ENCODE results near the gene PIGL.

PIGL gene

DNA sequence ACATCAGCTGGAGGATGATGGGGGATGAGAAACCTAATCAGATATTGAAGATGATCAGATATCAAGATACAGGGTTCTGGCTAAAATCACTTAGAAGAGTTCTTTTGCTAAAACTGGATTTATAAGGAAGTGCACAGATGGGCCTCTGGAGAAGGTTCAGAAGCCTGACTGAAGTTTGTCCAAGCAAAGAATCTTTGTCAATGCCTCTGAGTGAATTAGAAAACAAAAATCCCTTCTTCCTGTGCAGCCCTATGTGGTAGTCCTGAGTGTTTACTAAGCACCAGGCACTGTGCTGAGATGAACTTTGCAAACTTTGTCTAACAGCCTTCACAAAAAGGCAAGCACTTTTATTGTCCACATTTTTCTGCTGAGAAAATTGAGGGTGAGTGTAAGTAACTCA, 147.6 kb downstream of the PIGL start:
- Histone ChIP-seq H3K27me3 (ENCODE audit: insufficient read depth, low read length, poor library complexity, severe bottlenecking) (no peaks in the 10 kb centered on the region), H2AFZ (ENCODE audit: low read length) (peak overlapping the region; percentile 77), H3K4me2 (ENCODE audit: low read depth, low read length, poor library complexity, severe bottlenecking) (no peak overlapping the region), H3K36me3 (ENCODE audit: insufficient read depth, low read length) (no peaks in the 10 kb centered on the region), H4K20me1 (ENCODE audit: insufficient read depth, low read length, poor library complexity, severe bottlenecking) (no peaks in the 10 kb centered on the region), H3K9me2 (replicated peaks; ENCODE audit: low read depth, low read length) (no peaks in the 10 kb centered on the region), H3F3A (ENCODE audit: low read depth) (no peaks in the 10 kb centered on the region), H3K4me3 (ENCODE audit: low read length, poor library complexity, severe bottlenecking) (no peak overlapping the region), H3K9me3 (ENCODE audit: insufficient read depth, low read depth, low read length) (no peaks in the 10 kb centered on the region), H3K9ac (ENCODE audit: low read depth, low read length, poor library complexity, severe bottlenecking) (peak overlapping the region; percentile 0), H3K4me1 (ENCODE audit: insufficient read depth, low read length, poor library complexity, severe bottlenecking) (peaks cover 5% of the 10 kb centered on the region), H3K79me2 (ENCODE audit: insufficient read depth, low read length) (no peaks in the 10 kb centered on the region)
- no peak for TF ChIP-seq CTCF (conservative IDR thresholded peaks at IDR 0.05; ENCODE audit: low read length)
- no peak for TF ChIP-seq EZH2phosphoT487 (IDR thresholded peaks at IDR 0.05; ENCODE audit: borderline replicate concordance)

DNA sequence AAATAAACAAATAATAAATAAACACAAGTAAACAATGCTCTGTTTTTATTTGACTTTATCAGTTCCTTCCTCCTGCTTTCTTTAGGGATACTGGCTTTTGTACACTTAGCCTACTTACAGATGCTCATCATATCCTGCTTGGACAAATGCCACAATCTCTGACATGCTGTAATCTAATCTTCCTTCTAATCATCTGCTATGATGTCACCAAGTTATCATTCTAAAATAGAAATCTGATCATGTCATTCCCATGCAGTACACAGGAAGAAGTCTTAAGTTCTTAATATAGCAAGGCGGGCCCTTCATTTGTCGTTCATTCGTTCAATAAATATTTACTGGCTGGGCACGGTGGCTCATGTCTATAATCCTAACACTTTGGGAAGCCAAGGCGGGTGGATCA, 154.7 kb downstream of the PIGL start:
- Histone ChIP-seq H2AFZ (ENCODE audit: low read length) (no peak overlapping the region), H3K4me1 (ENCODE audit: insufficient read depth, low read length, poor library complexity, severe bottlenecking) (no peaks in the 10 kb centered on the region), H3K9ac (ENCODE audit: low read depth, low read length, poor library complexity, severe bottlenecking) (no peak overlapping the region), H3K36me3 (ENCODE audit: insufficient read depth, low read length) (no peaks in the 10 kb centered on the region), H3K79me2 (ENCODE audit: insufficient read depth, low read length) (no peaks in the 10 kb centered on the region), H3K9me3 (ENCODE audit: insufficient read depth, low read depth, low read length) (no peaks in the 10 kb centered on the region), H3F3A (ENCODE audit: low read depth) (no peaks in the 10 kb centered on the region), H4K20me1 (ENCODE audit: insufficient read depth, low read length, poor library complexity, severe bottlenecking) (no peaks in the 10 kb centered on the region), H3K4me3 (ENCODE audit: low read length, poor library complexity, severe bottlenecking) (no peak overlapping the region), H3K27me3 (ENCODE audit: insufficient read depth, low read length, poor library complexity, severe bottlenecking) (no peaks in the 10 kb centered on the region), H3K4me2 (ENCODE audit: low read depth, low read length, poor library complexity, severe bottlenecking) (no peak overlapping the region), H3K9me2 (replicated peaks; ENCODE audit: low read depth, low read length) (no peaks in the 10 kb centered on the region)
- TF ChIP-seq CTCF (conservative IDR thresholded peaks at IDR 0.05; ENCODE audit: low read length) (no peak), EZH2phosphoT487 (IDR thresholded peaks at IDR 0.05; ENCODE audit: borderline replicate concordance) (no peak)

GRCh38 chr17:16374146-16374938, 157.3 kb downstream of the PIGL start:
- no peaks in the 10 kb centered on the region for H3K79me2 ChIP-seq (ENCODE audit: insufficient read depth, low read length)
- H3K27me3 ChIP-seq (ENCODE audit: insufficient read depth, low read length, poor library complexity, severe bottlenecking): no peaks in the 10 kb centered on the region
- no peak overlapping the region for H3K4me2 ChIP-seq (ENCODE audit: low read depth, low read length, poor library complexity, severe bottlenecking)
- no peak for TF ChIP-seq CTCF (conservative IDR thresholded peaks at IDR 0.05; ENCODE audit: low read length)
- TF ChIP-seq EZH2phosphoT487 (IDR thresholded peaks at IDR 0.05; ENCODE audit: borderline replicate concordance): no peak
- no peaks in the 10 kb centered on the region for H4K20me1 ChIP-seq (ENCODE audit: insufficient read depth, low read length, poor library complexity, severe bottlenecking)
- no peak overlapping the region for H3K9ac ChIP-seq (ENCODE audit: low read depth, low read length, poor library complexity, severe bottlenecking)
- no peaks in the 10 kb centered on the region for H3F3A ChIP-seq (ENCODE audit: low read depth)
- no peak overlapping the region for H3K4me3 ChIP-seq (ENCODE audit: low read length, poor library complexity, severe bottlenecking)
- no peaks in the 10 kb centered on the region for H3K9me2 ChIP-seq (replicated peaks; ENCODE audit: low read depth, low read length)
- H3K9me3 ChIP-seq (ENCODE audit: insufficient read depth, low read depth, low read length): no peaks in the 10 kb centered on the region
- H2AFZ ChIP-seq (ENCODE audit: low read length): no peak overlapping the region
- H3K36me3 ChIP-seq (ENCODE audit: insufficient read depth, low read length): no peaks in the 10 kb centered on the region
- no peaks in the 10 kb centered on the region for H3K4me1 ChIP-seq (ENCODE audit: insufficient read depth, low read length, poor library complexity, severe bottlenecking)
